IMR-90 (cell line): ENCODE results near the gene DMXL2. TPM values are rescaled to one million over a fixed set of nuclear protein-coding genes. Genes with fewer than 3 reads are reported as not detected.

Source experiments
- ATAC-seq: fragments of 200-7000 bp; cut with Tn5 transposase; 2 replicates; pipeline ENCODE4 v1.9.1; 2020; ENCODE audit warnings: low read depth, mild to moderate bottlenecking, moderate library complexity
- BruUV-seq: library from RNA; stranded (reverse); fragments of 400-500 nt; replicated peaks from 2 replicates; lab custom pipeline; 2021; lab: Mats Ljungman, UMichigan
- CTCF ChIA-PET: fragments of 300-600 bp; formaldehyde crosslinking; extraction: SDS; loops from one replicate; lab custom pipeline; 2021; ENCODE audit warnings: antibody characterized with exemption; lab: Yijun Ruan, JAX
- POLR2A ChIA-PET: fragments of 300-600 bp; sonication (Branson Sonifier 250); formaldehyde crosslinking; loops from one replicate; lab custom pipeline; 2022; ENCODE audit warnings: antibody characterized with exemption; ENCODE audit not compliant: unreplicated experiment; lab: Charles Lee
- DNase-seq: peaks from one replicate; pipeline ENCODE4 v3.0.0; 2013
- H2AFZ ChIP-seq: replicated peaks from 2 replicates; pipeline ENCODE3; 2013; ENCODE audit warnings: low read length, mild to moderate bottlenecking; ENCODE audit not compliant: poor library complexity
- H2AK5ac ChIP-seq: 2 replicates; pipeline ENCODE4 v1.6.1; 2013; ENCODE audit warnings: low read depth, low read length, inconsistent platforms
- H2AK9ac ChIP-seq: replicated peaks from 2 replicates; pipeline ENCODE3; 2013; ENCODE audit warnings: mild to moderate bottlenecking, low read depth, low read length, moderate library complexity; ENCODE audit not compliant: poor library complexity
- H2BK120ac ChIP-seq: 2 replicates; pipeline ENCODE4 v1.6.1; 2013; ENCODE audit warnings: low read depth, low read length, inconsistent platforms
- H2BK15ac ChIP-seq: 3 replicates; pipeline ENCODE4 v1.6.1; 2013; ENCODE audit warnings: low read depth, low read length, inconsistent platforms
- H2BK20ac ChIP-seq: 2 replicates; pipeline ENCODE4 v1.6.1; 2013; ENCODE audit warnings: low read depth, mild to moderate bottlenecking, inconsistent platforms, low read length, moderate library complexity
- H2BK5ac ChIP-seq: 2 replicates; pipeline ENCODE4 v1.6.1; 2013; ENCODE audit warnings: mild to moderate bottlenecking, low read depth, low read length, inconsistent platforms; ENCODE audit not compliant: poor library complexity, severe bottlenecking
- H3K14ac ChIP-seq: replicated peaks from 2 replicates; pipeline ENCODE4 v1.6.1; 2013; ENCODE audit warnings: low read depth, low read length, inconsistent platforms
- H3K18ac ChIP-seq: 2 replicates; pipeline ENCODE4 v1.6.1; 2013; ENCODE audit warnings: low read depth, low read length, control low read depth
- H3K23ac ChIP-seq: 2 replicates; pipeline ENCODE4 v1.6.1; 2013; ENCODE audit warnings: low read depth, low read length, inconsistent platforms
- H3K27ac ChIP-seq: 2 replicates; pipeline ENCODE4 v1.5.1; 2013; ENCODE audit warnings: mild to moderate bottlenecking, control low read depth, low read length; ENCODE audit not compliant: insufficient read depth
- H3K27me3 ChIP-seq: 2 replicates; pipeline ENCODE4 v1.6.1; 2013; ENCODE audit warnings: low read length; ENCODE audit not compliant: control insufficient read depth, insufficient read depth
- H3K36me3 ChIP-seq: 2 replicates; pipeline ENCODE4 v1.6.1; 2013; ENCODE audit warnings: low read length, mixed read lengths; ENCODE audit not compliant: control insufficient read depth, insufficient read depth
- H3K4ac ChIP-seq: 2 replicates; pipeline ENCODE4 v1.6.1; 2013; ENCODE audit warnings: low read depth, low read length, inconsistent platforms
- H3K4me1 ChIP-seq: 2 replicates; pipeline ENCODE4 v1.6.1; 2013; ENCODE audit warnings: low read length, mixed read lengths; ENCODE audit not compliant: control insufficient read depth, insufficient read depth
- H3K4me2 ChIP-seq: 2 replicates; pipeline ENCODE4 v1.6.1; 2013; ENCODE audit warnings: low read depth, mild to moderate bottlenecking, control low read depth, low read length, moderate library complexity
- H3K4me3 ChIP-seq: 2 replicates; pipeline ENCODE4 v1.5.1; 2013; ENCODE audit warnings: low read depth, mild to moderate bottlenecking, control low read depth, low read length, moderate library complexity; ENCODE audit not compliant: insufficient read depth
- H3K56ac ChIP-seq: 2 replicates; pipeline ENCODE4 v1.6.1; 2013; ENCODE audit warnings: low read length, inconsistent platforms; ENCODE audit not compliant: insufficient read depth; ENCODE audit errors: extremely low read depth
- H3K79me1 ChIP-seq, 2 experiments: 2 replicates each; pipeline ENCODE4 v1.6.1; 2013; ENCODE audit warnings: low read length in 2 of 2, inconsistent platforms in 1 of 2, low read depth in 1 of 2
- H3K9ac ChIP-seq: 2 replicates; pipeline ENCODE4 v1.6.1; 2013; ENCODE audit warnings: low read depth, low read length, control low read depth
- H3K9me1 ChIP-seq: 2 replicates; pipeline ENCODE4 v1.6.1; 2013; ENCODE audit warnings: low read length, inconsistent platforms; ENCODE audit not compliant: insufficient read depth
- H3K9me3 ChIP-seq: 2 replicates; pipeline ENCODE4 v1.6.1; 2013; ENCODE audit warnings: low read length; ENCODE audit not compliant: control insufficient read depth, insufficient read depth
- H4K20me1 ChIP-seq: 2 replicates; pipeline ENCODE4 v1.6.1; 2013; ENCODE audit warnings: low read length, inconsistent platforms; ENCODE audit not compliant: insufficient read depth
- H4K5ac ChIP-seq: 2 replicates; pipeline ENCODE4 v1.6.1; 2013; ENCODE audit warnings: mild to moderate bottlenecking, low read depth, low read length, control low read depth
- H4K8ac ChIP-seq, 2 experiments: 2 replicates each; pipeline ENCODE4 v1.6.1; 2013; ENCODE audit warnings: low read depth in 2 of 2, low read length in 2 of 2, control low read depth in 1 of 2, inconsistent platforms in 1 of 2
- H4K91ac ChIP-seq: 2 replicates; pipeline ENCODE4 v1.6.1; 2013; ENCODE audit warnings: low read depth, low read length, inconsistent platforms; ENCODE audit not compliant: insufficient read depth
- BHLHE40 ChIP-seq: fragments of 150-350 bp; IDR thresholded peaks from 2 replicates; pipeline ENCODE4 v1.6.1; 2016; ENCODE audit warnings: mild to moderate bottlenecking, low read depth, low read length
- CHD1 ChIP-seq: IDR thresholded peaks from 2 replicates; pipeline ENCODE4 v1.6.1; 2012; ENCODE audit warnings: low read depth, low read length, improper control_type of control experiment
- CTCF ChIP-seq: conservative IDR thresholded peaks from 2 replicates; pipeline ENCODE4 v1.5.1; 2012; ENCODE audit warnings: mild to moderate bottlenecking, low read depth, low read length, improper control_type of control experiment
- ELK1 ChIP-seq: fragments of 150-350 bp; IDR thresholded peaks from 2 replicates; pipeline ENCODE4 v1.6.1; 2016; ENCODE audit warnings: low read depth, mild to moderate bottlenecking, low read length, moderate library complexity, borderline replicate concordance
- FOS ChIP-seq: fragments of 150-350 bp; IDR thresholded peaks from 2 replicates; pipeline ENCODE4 v1.6.1; 2016; ENCODE audit warnings: low read depth, low read length
- MAFK ChIP-seq: IDR thresholded peaks from 2 replicates; pipeline ENCODE4 v1.6.1; 2012; ENCODE audit warnings: low read depth, low read length, improper control_type of control experiment
- MAZ ChIP-seq: IDR thresholded peaks from 2 replicates; pipeline ENCODE4 v1.6.1; 2012; ENCODE audit warnings: low read depth, mild to moderate bottlenecking, low read length, improper control_type of control experiment, moderate library complexity, borderline replicate concordance
- MXI1 ChIP-seq: IDR thresholded peaks from 2 replicates; pipeline ENCODE4 v1.6.1; 2012; ENCODE audit warnings: low read depth, mild to moderate bottlenecking, low read length, moderate library complexity, borderline replicate concordance
- NFE2L2 ChIP-seq: fragments of 150-350 bp; IDR thresholded peaks from 2 replicates; pipeline ENCODE4 v1.6.1; 2016; ENCODE audit warnings: low read depth, mild to moderate bottlenecking, low read length
- POLR2A ChIP-seq: IDR thresholded peaks from 2 replicates; pipeline ENCODE4 v1.6.1; 2012; ENCODE audit warnings: mild to moderate bottlenecking, low read depth, low read length
- RAD21 ChIP-seq: IDR thresholded peaks from 2 replicates; pipeline ENCODE4 v1.6.1; 2012; ENCODE audit warnings: low read length, improper control_type of control experiment
- RCOR1 ChIP-seq: IDR thresholded peaks from 2 replicates; pipeline ENCODE4 v1.6.1; 2012; ENCODE audit warnings: mild to moderate bottlenecking, low read length, improper control_type of control experiment; ENCODE audit not compliant: insufficient replicate concordance
- SMC3 ChIP-seq: fragments of 150-350 bp; IDR thresholded peaks from 2 replicates; pipeline ENCODE4 v1.6.1; 2016; ENCODE audit warnings: low read depth, mild to moderate bottlenecking, antibody characterized with exemption, low read length, moderate library complexity
- USF2 ChIP-seq: fragments of 150-350 bp; IDR thresholded peaks from 2 replicates; pipeline ENCODE4 v1.6.1; 2017; ENCODE audit warnings: mild to moderate bottlenecking, antibody characterized with exemption, low read length, low read depth
- WGBS, 2 experiments: methylation state at CpG; one replicate each; pipeline versions ENCODE4 v1.1.5 to v1.1.7; 2013; ENCODE audit warnings: missing lambda C conversion rate in 2 of 2; ENCODE audit not compliant: insufficient read length in 1 of 2; ENCODE audit errors: extremely low coverage in 2 of 2; 5-methylcytosine and 5-hydroxymethylcytosine counted together
- dilution Hi-C: fragments of 300-500 bp; cut with HindIII; formaldehyde crosslinking; loops from one replicate; pipeline ENCODE4 v1.14.3; 2018; ENCODE audit warnings: low sequenced_read_pairs; ENCODE audit not compliant: unreplicated experiment
- in situ Hi-C: fragments of 300-500 bp; cut with MboI; formaldehyde crosslinking; loops from 3 replicates; pipeline ENCODE4 v1.14.3; 2019; ENCODE audit warnings: low sequenced_read_pairs, inconsistent platforms, mixed read lengths
- intact Hi-C: fragments of 100-400 bp; cut with micrococcal nuclease; formaldehyde crosslinking; loops from 2 replicates; pipeline ENCODE4 v1.10.0; 2022
- polyA plus RNA-seq, 3 experiments: library from polyadenylated mRNA; depleted of rRNA; stranded (reverse); fragments of >200 nt; gene quantifications; 2 replicates each; pipeline ENCODE4 v1.2.3, GENCODE V29; 2012; ENCODE audit warnings: low replicate concordance in 1 of 3
- total RNA-seq: library from RNA; depleted of rRNA; stranded (reverse); fragments of >200 nt; gene quantifications from 2 replicates; pipeline ENCODE4 v1.2.3, GENCODE V29; 2012

The DMXL2 gene
- total and polyA plus RNA-seq, 2 of the 4 experiments (the other 2 are of a cell fraction): 9.7 to 21.9 TPM

GRCh38 chr15:51620122-51620521 is 2.4 kb downstream of the DMXL2 start:
- H3K9ac ChIP-seq: no peak overlapping the region
- no peak overlapping the region for H3K14ac ChIP-seq
- H4K20me1 ChIP-seq: peaks cover 5% of the 10 kb centered on the region; the same call in 1 of the 2 replicates
- H2BK15ac ChIP-seq: no peak overlapping the region
- intact Hi-C loops: no loop called here
- no peaks in the 10 kb centered on the region for H3K9me3 ChIP-seq
- H3K9me1 ChIP-seq: 0 out of 2 replicates have a peak, but pooled peaks cover 2% of the 10 kb centered on the region
- no peak overlapping the region for H2AK5ac ChIP-seq
- no peak overlapping the region for H3K4me3 ChIP-seq
- CTCF ChIA-PET: interaction anchor here (0.6 to 1.1 kb wide), 2 partner anchors 30 to 69 kb away, joined by 3 to 5 read pairs; no protein-coding TSS in a partner anchor
- H3K79me1 ChIP-seq: peaks cover 22% of the 10 kb centered on the region in 2 experiments
- no TSS peak for BruUV-seq
- no peak overlapping the region for H3K56ac ChIP-seq
- no peaks in the 10 kb centered on the region for H3K27me3 ChIP-seq
- WGBS, 2 experiments: no CpG with 5 or more reads among the region's 3 CpGs
- POLR2A ChIA-PET: no interaction called here
- no peak overlapping the region for H3K27ac ChIP-seq
- H2BK20ac ChIP-seq: no peak overlapping the region
- no peak overlapping the region for H2BK120ac ChIP-seq
- DNase-seq (no peak), ATAC-seq (no peak)
- H3K4me2 ChIP-seq: no peak overlapping the region
- no peak overlapping the region for H3K23ac ChIP-seq
- peaks cover 3% of the 10 kb centered on the region; the same call in 1 of the 2 replicates for H3K4me1 ChIP-seq
- H4K5ac ChIP-seq: no peak overlapping the region
- no peaks in the 10 kb centered on the region for H3K36me3 ChIP-seq
- H2AFZ ChIP-seq: no peak overlapping the region
- H3K4ac ChIP-seq: no peak overlapping the region
- no peak overlapping the region for H4K8ac ChIP-seq
- H4K91ac ChIP-seq: no peak overlapping the region
- dilution Hi-C loops: no loop called here
- in situ Hi-C loops: no loop called here
- no peak overlapping the region for H2BK5ac ChIP-seq
- TF ChIP-seq RAD21 (no peak), NFE2L2 (no peak), ELK1 (no peak), MAZ (no peak), USF2 (no peak), SMC3 (no peak), CTCF (no peak), FOS (no peak), MAFK (no peak), BHLHE40 (no peak), MXI1 (no peak), POLR2A (no peak), CHD1 (no peak), RCOR1 (no peak)
- H3K18ac ChIP-seq: no peak overlapping the region
- no peak overlapping the region for H2AK9ac ChIP-seq
